BE2C (cell line): ENCODE data around the gene UQCRH.
"Not testable (repeated sequence)": the region's sequence is repeated elsewhere in the genome, so short reads cannot be mapped to it uniquely, and the experiment has no call there.

Experiments used
- DNase-seq: peaks from one replicate; pipeline ENCODE4 v3.0.0-alpha.2; 2020
- H3K27me3 ChIP-seq: fragments of 250-450 bp; sonication (Bioruptor Pico); 2 replicates; pipeline ENCODE4 v1.5.1; 2020; ENCODE audit warnings: mild to moderate bottlenecking
- H3K36me3 ChIP-seq: fragments of 250-450 bp; sonication (Bioruptor Pico); 2 replicates; pipeline ENCODE4 v1.5.1; 2020; ENCODE audit warnings: mild to moderate bottlenecking
- H3K4me1 ChIP-seq: fragments of 250-450 bp; sonication (Bioruptor Pico); 2 replicates; pipeline ENCODE4 v1.5.1; 2020
- H3K4me3 ChIP-seq: 2 replicates; pipeline ENCODE4 v1.5.1; 2011; ENCODE audit warnings: low read depth, low read length
- H3K9me3 ChIP-seq: fragments of 250-450 bp; sonication (Bioruptor Pico); 2 replicates; pipeline ENCODE4 v1.5.1; 2020
- CTCF ChIP-seq: IDR thresholded peaks from 2 replicates; pipeline ENCODE4 v1.5.1; 2012; ENCODE audit warnings: mild to moderate bottlenecking, low read depth, low read length

The UQCRH gene

GRCh38 chr1:46345281-46345680, 41.8 kb downstream of the UQCRH start:
- no peaks in the 10 kb centered on the region for H3K4me1 ChIP-seq
- DNase-seq, result no peak
- no peak overlapping the region for H3K4me3 ChIP-seq
- H3K27me3 ChIP-seq, result no peaks in the 10 kb centered on the region
- H3K36me3 ChIP-seq, result peaks cover 22% of the 10 kb centered on the region
- no peak for TF ChIP-seq CTCF
- H3K9me3 ChIP-seq, result no peaks in the 10 kb centered on the region

GRCh38 chr1:46352363-46352762, 48.9 kb downstream of the UQCRH start:
- Histone ChIP-seq H3K4me1 (no peaks in the 10 kb centered on the region), H3K9me3 (no peaks in the 10 kb centered on the region), H3K4me3 (no peak overlapping the region), H3K27me3 (no peaks in the 10 kb centered on the region), H3K36me3 (peaks cover 12% of the 10 kb centered on the region)
- no peak for TF ChIP-seq CTCF
- DNase-seq, result no peak

- H3K9me3 ChIP-seq, H3K4me3 ChIP-seq, DNase-seq, H3K4me1 ChIP-seq, H3K27me3 ChIP-seq, H3K36me3 ChIP-seq: not testable (repeated sequence)
These were observed 52.4 kb downstream of the UQCRH start for GRCh38 chr1:46355920-46356319.

- DNase-seq, result no peak
- Histone ChIP-seq H3K36me3 (0 out of 2 replicates have a peak, but pooled peaks cover 9% of the 10 kb centered on the region), H3K27me3 (no peaks in the 10 kb centered on the region), H3K4me3 (no peak overlapping the region), H3K9me3 (no peaks in the 10 kb centered on the region), H3K4me1 (no peaks in the 10 kb centered on the region)
- no peak for TF ChIP-seq CTCF
These were observed 58.7 kb downstream of the UQCRH start for GRCh38 chr1:46362158-46362557.

GRCh38 chr1:46363121-46363520, 59.6 kb downstream of the UQCRH start:
- H3K9me3 ChIP-seq, result no peaks in the 10 kb centered on the region
- no peak for DNase-seq

GRCh38 chr1:46364612-46365011, 61.1 kb downstream of the UQCRH start:
- H3K9me3 ChIP-seq, result no peaks in the 10 kb centered on the region
- no peak overlapping the region for H3K4me3 ChIP-seq
- H3K27me3 ChIP-seq, result no peaks in the 10 kb centered on the region
- H3K36me3 ChIP-seq, result 0 out of 2 replicates have a peak, but pooled peaks cover 9% of the 10 kb centered on the region
- H3K4me1 ChIP-seq, result no peaks in the 10 kb centered on the region
- DNase-seq, result no peak
- no peak for TF ChIP-seq CTCF

More at GRCh38 chr1:46363121-46363520, 59.6 kb downstream of the UQCRH start:
- Histone ChIP-seq H3K27me3 (no peaks in the 10 kb centered on the region), H3K4me1 (no peaks in the 10 kb centered on the region), H3K36me3 (0 out of 2 replicates have a peak, but pooled peaks cover 9% of the 10 kb centered on the region), H3K4me3 (no peak overlapping the region)
- no peak for TF ChIP-seq CTCF

- H3K4me1 ChIP-seq, H3K9me3 ChIP-seq, H3K27me3 ChIP-seq, H3K4me3 ChIP-seq, H3K36me3 ChIP-seq, DNase-seq: not testable (repeated sequence)
These were observed 62.3 kb downstream of the UQCRH start for GRCh38 chr1:46365796-46366195.
